PC-3 (cell line): ENCODE measurements around the gene MAFF. TPM values are rescaled to one million over a fixed set of nuclear protein-coding genes. Genes with fewer than 3 reads are reported as not detected.

Experiments used
- ATAC-seq: fragments of 200-7000 bp; cut with Tn5 transposase; 2 replicates; pipeline ENCODE4 v1.9.1; 2020; ENCODE audit warnings: mild to moderate bottlenecking, moderate library complexity
- BruUV-seq: library from RNA; stranded (reverse); fragments of 400-500 nt; replicated peaks from 2 replicates; lab custom pipeline; 2021; lab: Mats Ljungman, UMichigan
- CTCF ChIA-PET: fragments of 300-600 bp; sonication (Branson Sonifier 250); formaldehyde crosslinking; loops from one replicate; lab custom pipeline; 2022; ENCODE audit warnings: antibody characterized with exemption; lab: Charles Lee
- POLR2A ChIA-PET: fragments of 300-600 bp; sonication (Branson Sonifier 250); formaldehyde crosslinking; loops from one replicate; lab custom pipeline; 2022; ENCODE audit warnings: antibody characterized with exemption; ENCODE audit not compliant: unreplicated experiment; lab: Charles Lee
- DNase-seq: peaks from one replicate; pipeline ENCODE4 v3.0.0-alpha.2; 2015
- H2AFZ ChIP-seq: fragments of 300-600 bp; sonication (generic); 2 replicates; pipeline ENCODE4 v1.6.0; 2016; ENCODE audit warnings: antibody characterized with exemption, low read length
- H3F3A ChIP-seq: fragments of 300-600 bp; sonication (generic); one replicate; pipeline ENCODE4 v1.6.0; 2017; ENCODE audit warnings: antibody characterized with exemption, low read length, control low read depth, mild to moderate bottlenecking; ENCODE audit not compliant: unreplicated experiment
- H3K27ac ChIP-seq: fragments of 300-600 bp; sonication (generic); 2 replicates; pipeline ENCODE4 v1.5.1; 2016; ENCODE audit warnings: mild to moderate bottlenecking, low read length
- H3K27me3 ChIP-seq: fragments of 300-600 bp; sonication (generic); 2 replicates; pipeline ENCODE4 v1.6.1; 2016; ENCODE audit warnings: low read length, mixed read lengths
- H3K36me3 ChIP-seq: fragments of 300-600 bp; sonication (generic); 2 replicates; pipeline ENCODE4 v1.6.1; 2016; ENCODE audit warnings: low read depth, mixed run types, low read length, mixed read lengths
- H3K4me1 ChIP-seq: fragments of 300-600 bp; sonication (generic); 2 replicates; pipeline ENCODE4 v1.5.1; 2016; ENCODE audit warnings: low read length; ENCODE audit not compliant: insufficient read depth
- H3K4me2 ChIP-seq: fragments of 300-600 bp; sonication (generic); 2 replicates; pipeline ENCODE4 v1.6.0; 2016; ENCODE audit warnings: low read length
- H3K4me3 ChIP-seq: fragments of 300-600 bp; sonication (generic); 2 replicates; pipeline ENCODE4 v1.5.1; 2016; ENCODE audit warnings: mild to moderate bottlenecking, low read length, mixed read lengths
- H3K79me2 ChIP-seq: fragments of 300-600 bp; sonication (generic); 2 replicates; pipeline ENCODE4 v1.6.1; 2017; ENCODE audit warnings: low read length, mixed read lengths
- H3K9ac ChIP-seq: fragments of 300-600 bp; sonication (generic); 2 replicates; pipeline ENCODE4 v1.6.0; 2016; ENCODE audit warnings: mild to moderate bottlenecking, low read length
- H3K9me2 ChIP-seq: fragments of 300-600 bp; sonication (generic); replicated peaks from 2 replicates; pipeline ENCODE4 v1.6.1; 2016; ENCODE audit warnings: mixed run types, low read length, mixed read lengths
- H3K9me3 ChIP-seq: fragments of 300-600 bp; sonication (generic); 2 replicates; pipeline ENCODE4 v1.6.1; 2016; ENCODE audit warnings: low read length, mixed read lengths
- H4K20me1 ChIP-seq: fragments of 300-600 bp; sonication (generic); 2 replicates; pipeline ENCODE4 v1.6.1; 2016; ENCODE audit warnings: low read length, mixed read lengths
- EZH2 ChIP-seq: fragments of 300-600 bp; sonication (generic); IDR thresholded peaks from one replicate; pipeline ENCODE4 v1.6.1; 2017; ENCODE audit warnings: antibody characterized with exemption, mild to moderate bottlenecking, low read length; ENCODE audit not compliant: unreplicated experiment
- EZH2phosphoT487 ChIP-seq: fragments of 300-600 bp; sonication (generic); IDR thresholded peaks from 2 replicates; pipeline ENCODE4 v1.6.1; 2018; ENCODE audit warnings: mild to moderate bottlenecking, antibody characterized with exemption, low read length, borderline replicate concordance
- intact Hi-C: fragments of 100-400 bp; cut with micrococcal nuclease; formaldehyde crosslinking; loops from 2 replicates; pipeline ENCODE4 v1.9.0; 2023
- total RNA-seq: library from RNA; depleted of rRNA; stranded (reverse); fragments of >200 nt; gene quantifications from 2 replicates; pipeline ENCODE4 v1.2.3, GENCODE V29; 2014
- TF ChIP-seq, protein P1 (sequence below): fragments of 300-600 bp; sonication (generic); conservative IDR thresholded peaks from 2 replicates; pipeline ENCODE4 v1.5.1; 2017; ENCODE audit warnings: antibody characterized with exemption, low read depth, mild to moderate bottlenecking, low read length

Gene MAFF
- total RNA-seq, 1 experiment from 2014 or later = 72.6 TPM

DNA sequence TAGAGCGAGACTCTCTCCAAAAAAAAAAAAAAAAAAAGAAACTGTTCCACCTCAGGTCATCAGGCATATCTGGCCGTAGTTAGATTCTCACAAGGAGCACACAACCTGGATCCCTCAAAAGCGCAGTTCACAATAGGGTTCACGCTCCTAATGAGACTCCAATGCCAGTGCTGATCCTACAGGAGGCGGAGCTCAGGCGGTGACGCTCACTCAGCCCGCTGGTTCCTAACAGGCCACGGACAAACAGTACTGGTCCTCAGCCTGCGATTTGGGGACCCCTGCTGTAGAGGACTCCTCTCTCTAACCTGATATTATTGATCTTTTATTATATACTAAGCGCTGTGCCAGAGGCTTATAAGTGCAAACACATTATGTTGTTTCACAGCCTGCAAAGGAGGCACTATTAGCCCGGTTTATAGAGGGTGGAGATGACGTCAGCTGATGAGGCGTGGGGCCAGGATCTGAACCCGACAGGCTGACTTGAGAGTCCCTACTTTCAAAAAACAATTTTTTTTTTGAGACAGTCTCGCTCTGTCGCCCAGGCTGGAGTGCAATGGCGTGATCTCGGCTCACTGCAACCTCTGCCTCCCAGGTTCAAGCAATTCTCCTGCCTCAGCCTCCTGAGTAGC is 4.9 kb upstream of the MAFF start:
- H3K4me3 ChIP-seq = no peak overlapping the region
- DNase-seq (peak; percentile 13), ATAC-seq (no peak)
- no peaks in the 10 kb centered on the region for H3K36me3 ChIP-seq
- no peak overlapping the region for H3K27ac ChIP-seq
- ChIA-PET CTCF (no interaction called here), POLR2A (no interaction called here)
- peak overlapping the region; percentile 61; the same call in 1 of the 2 replicates for H2AFZ ChIP-seq
- no peaks in the 10 kb centered on the region for H3K27me3 ChIP-seq
- H3K9me2 ChIP-seq = no peaks in the 10 kb centered on the region
- H3K79me2 ChIP-seq = no peaks in the 10 kb centered on the region
- BruUV-seq = no TSS peak
- peaks cover 9% of the 10 kb centered on the region; the same call in 1 of the 2 replicates for H3K4me1 ChIP-seq
- TF ChIP-seq, protein P1, sequence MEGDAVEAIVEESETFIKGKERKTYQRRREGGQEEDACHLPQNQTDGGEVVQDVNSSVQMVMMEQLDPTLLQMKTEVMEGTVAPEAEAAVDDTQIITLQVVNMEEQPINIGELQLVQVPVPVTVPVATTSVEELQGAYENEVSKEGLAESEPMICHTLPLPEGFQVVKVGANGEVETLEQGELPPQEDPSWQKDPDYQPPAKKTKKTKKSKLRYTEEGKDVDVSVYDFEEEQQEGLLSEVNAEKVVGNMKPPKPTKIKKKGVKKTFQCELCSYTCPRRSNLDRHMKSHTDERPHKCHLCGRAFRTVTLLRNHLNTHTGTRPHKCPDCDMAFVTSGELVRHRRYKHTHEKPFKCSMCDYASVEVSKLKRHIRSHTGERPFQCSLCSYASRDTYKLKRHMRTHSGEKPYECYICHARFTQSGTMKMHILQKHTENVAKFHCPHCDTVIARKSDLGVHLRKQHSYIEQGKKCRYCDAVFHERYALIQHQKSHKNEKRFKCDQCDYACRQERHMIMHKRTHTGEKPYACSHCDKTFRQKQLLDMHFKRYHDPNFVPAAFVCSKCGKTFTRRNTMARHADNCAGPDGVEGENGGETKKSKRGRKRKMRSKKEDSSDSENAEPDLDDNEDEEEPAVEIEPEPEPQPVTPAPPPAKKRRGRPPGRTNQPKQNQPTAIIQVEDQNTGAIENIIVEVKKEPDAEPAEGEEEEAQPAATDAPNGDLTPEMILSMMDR = no peak
- no peak for TF ChIP-seq EZH2phosphoT487
- TF ChIP-seq EZH2 = no peak
- H3F3A ChIP-seq = no peaks in the 10 kb centered on the region
- no peak overlapping the region for H3K9ac ChIP-seq
- peak overlapping the region; percentile 42; the same call in 1 of the 2 replicates for H3K4me2 ChIP-seq
- intact Hi-C loops = no loop called here
- no peaks in the 10 kb centered on the region for H3K9me3 ChIP-seq
- no peaks in the 10 kb centered on the region for H4K20me1 ChIP-seq

DNA sequence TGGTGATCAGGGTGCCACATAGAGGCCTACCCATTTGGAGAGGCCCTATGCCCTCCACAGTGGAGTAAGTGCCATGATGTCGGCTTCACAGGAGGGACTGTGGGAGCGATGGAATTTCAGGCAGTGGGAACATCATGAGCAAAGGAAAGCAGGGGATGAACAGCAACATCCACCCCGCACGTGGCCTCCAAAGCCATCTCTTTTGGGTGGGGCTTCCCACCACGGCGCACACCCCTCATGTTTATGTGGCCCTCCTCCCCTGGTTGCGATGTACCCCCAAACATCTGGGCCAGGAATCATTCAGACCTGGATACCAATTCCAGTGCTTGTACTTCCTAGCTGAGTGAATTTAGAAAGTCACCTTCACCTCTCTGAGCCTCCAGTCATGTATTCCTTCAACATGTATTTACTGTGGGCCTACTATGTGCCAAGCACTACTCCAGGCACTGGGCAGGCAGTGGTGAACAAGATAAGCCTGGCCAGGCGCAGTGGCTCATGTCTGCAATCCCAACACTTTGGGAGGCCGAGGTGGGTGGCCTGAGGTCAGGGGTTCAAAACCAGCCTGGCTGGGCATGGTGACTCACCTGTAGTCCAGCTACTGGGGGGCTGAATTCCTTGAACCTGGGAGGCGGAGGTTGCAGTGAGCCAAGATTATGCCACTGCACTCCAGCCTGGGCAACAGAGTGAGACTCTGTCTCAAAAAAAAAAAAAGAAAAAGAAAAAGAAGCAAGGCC is 1.8 kb upstream of the MAFF start:
- no peak overlapping the region for H3K9ac ChIP-seq
- H3K27me3 ChIP-seq = no peaks in the 10 kb centered on the region
- POLR2A ChIA-PET = no interaction called here
- no peaks in the 10 kb centered on the region for H3K36me3 ChIP-seq
- no peak for TF ChIP-seq EZH2phosphoT487
- no peak for ATAC-seq
- H3K4me2 ChIP-seq = no peak overlapping the region
- intact Hi-C loops = no loop called here
- no peaks in the 10 kb centered on the region for H3K9me3 ChIP-seq
- H2AFZ ChIP-seq = no peak overlapping the region
- H3K79me2 ChIP-seq = peaks cover 28% of the 10 kb centered on the region
- no peak overlapping the region for H3K4me3 ChIP-seq
- peaks cover 14% of the 10 kb centered on the region for H3K4me1 ChIP-seq
- H3K9me2 ChIP-seq = no peaks in the 10 kb centered on the region
- no peak for DNase-seq
- no peak overlapping the region for H3K27ac ChIP-seq
- peaks cover 25% of the 10 kb centered on the region for H4K20me1 ChIP-seq
- CTCF ChIA-PET = no interaction called here
- BruUV-seq = no TSS peak
- peaks cover 3% of the 10 kb centered on the region for H3F3A ChIP-seq

DNA sequence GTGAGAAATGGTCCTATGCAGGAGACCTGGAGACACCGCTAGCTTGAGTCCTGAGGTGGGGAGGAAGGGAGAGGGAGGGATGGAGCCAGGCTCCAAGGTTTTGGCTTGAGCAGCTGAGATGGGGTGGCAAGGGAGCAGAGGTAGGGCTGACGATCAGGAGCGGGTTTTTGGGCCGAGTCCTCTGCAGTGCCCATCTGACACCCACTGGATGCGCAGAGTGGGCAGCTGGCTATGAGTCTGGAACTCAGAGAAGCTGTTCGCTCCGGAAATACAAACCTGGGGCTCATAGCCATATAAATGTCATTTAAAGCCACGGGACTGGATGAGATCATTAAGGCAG is 453 bp upstream of the MAFF start:
- ChIA-PET CTCF (no interaction called here), POLR2A (interaction anchor here (0.5 to 1.4 kb wide), 2 partner anchors 20 to 198 kb away, joined by 3 to 6 read pairs; partner anchors contain the start of gene PLA2G6)
- intact Hi-C loops = no loop called here
- Histone ChIP-seq H3K4me2 (peak overlapping the region; percentile 97), H2AFZ (peak overlapping the region; percentile 80), H3K27ac (no peak overlapping the region), H4K20me1 (peaks cover 36% of the 10 kb centered on the region), H3K79me2 (peaks cover 41% of the 10 kb centered on the region), H3K4me1 (peaks cover 14% of the 10 kb centered on the region), H3K36me3 (no peaks in the 10 kb centered on the region), H3K9ac (no peak overlapping the region), H3K9me3 (no peaks in the 10 kb centered on the region), H3K27me3 (no peaks in the 10 kb centered on the region), H3K9me2 (no peaks in the 10 kb centered on the region), H3F3A (peaks cover 3% of the 10 kb centered on the region), H3K4me3 (peak overlapping the region; percentile 53)
- TF ChIP-seq, protein P1 = no peak
- TF ChIP-seq EZH2 (no peak), EZH2phosphoT487 (no peak)
- ATAC-seq = no peak
- DNase-seq = no peak
- BruUV-seq = TSS peak; percentile 48
